Measurements from ENCODE around the gene HOXD10. TPM values are rescaled to one million over a fixed set of nuclear protein-coding genes. Genes with fewer than 3 reads are reported as not detected.
A peak's percentile ranks its signal among the peaks of the same experiment; 100 is the strongest.

Gene HOXD10
- polyA plus RNA-seq, 1 donor from 2014 or later = not detected

- peaks cover 97% of the 10 kb centered on the region for H3K27me3 ChIP-seq (ENCODE audit: insufficient read depth, low read depth, low read length)
- TF ChIP-seq REST (IDR thresholded peaks at IDR 0.05; ENCODE audit: borderline replicate concordance) (no peak), POLR2AphosphoS5 (IDR thresholded peaks at IDR 0.05) (peak; percentile 28), EZH2 (IDR thresholded peaks at IDR 0.05; ENCODE audit: borderline replicate concordance, insufficient read depth, low read length, poor library complexity, severe bottlenecking) (no peak), SMC3 (conservative IDR thresholded peaks at IDR 0.05; ENCODE audit: poor library complexity) (no peak)
- no peak overlapping the region for H3K4me3 ChIP-seq (ENCODE audit: low read length)
- no peaks in the 10 kb centered on the region for H3F3A ChIP-seq (ENCODE audit: insufficient read depth, low read length, poor library complexity, severe bottlenecking)
- no peaks in the 10 kb centered on the region for H3K79me2 ChIP-seq (replicated peaks; ENCODE audit: insufficient read depth, low read length)
- no peak overlapping the region for H2AFZ ChIP-seq (ENCODE audit: low read depth, low read length)
- no peaks in the 10 kb centered on the region for H3K9me3 ChIP-seq (ENCODE audit: low read length)
- no peaks in the 10 kb centered on the region for H4K20me1 ChIP-seq (ENCODE audit: insufficient read depth)
- no peak overlapping the region for H3K4me2 ChIP-seq (ENCODE audit: low read length)
- no peaks in the 10 kb centered on the region for H3K9me2 ChIP-seq (ENCODE audit: insufficient read depth, low read length)
- no peaks in the 10 kb centered on the region for H3K36me3 ChIP-seq (ENCODE audit: insufficient read depth, low read length)
- no peak overlapping the region for H3K27ac ChIP-seq (ENCODE audit: low read length)
- H3K9ac ChIP-seq (ENCODE audit: low read length) = no peak overlapping the region
Observed at GRCh38 chr2:176128172-176128981, 11.8 kb downstream of the HOXD10 start.

- H3K9me3 ChIP-seq (ENCODE audit: low read length) = no peaks in the 10 kb centered on the region
- peaks cover 97% of the 10 kb centered on the region for H3K27me3 ChIP-seq (ENCODE audit: insufficient read depth, low read depth, low read length)
- H3K27ac ChIP-seq (ENCODE audit: low read length) = no peak within 1 kb of the TSS
- no peak within 1 kb of the TSS for H3K4me2 ChIP-seq (ENCODE audit: low read length)
- H3K4me3 ChIP-seq (ENCODE audit: low read length) = peak within 1 kb of the TSS; percentile 58
- H3F3A ChIP-seq (ENCODE audit: insufficient read depth, low read length, poor library complexity, severe bottlenecking) = no peaks in the 10 kb centered on the region
- H2AFZ ChIP-seq (ENCODE audit: low read depth, low read length) = no peak within 1 kb of the TSS
- no peaks in the 10 kb centered on the region for H3K9me2 ChIP-seq (ENCODE audit: insufficient read depth, low read length)
- no peaks in the 10 kb centered on the region for H3K79me2 ChIP-seq (replicated peaks; ENCODE audit: insufficient read depth, low read length)
- no peaks in the 10 kb centered on the region for H3K36me3 ChIP-seq (ENCODE audit: insufficient read depth, low read length)
- TF ChIP-seq EP300 (conservative IDR thresholded peaks at IDR 0.05; ENCODE audit: poor library complexity, severe bottlenecking) (no peak), EZH2 (IDR thresholded peaks at IDR 0.05; ENCODE audit: borderline replicate concordance, insufficient read depth, low read length, poor library complexity, severe bottlenecking) (peak; percentile 40), CTCF (IDR thresholded peaks at IDR 0.05; ENCODE audit: poor library complexity, severe bottlenecking) (no peak), TAF1 (IDR thresholded peaks at IDR 0.05; ENCODE audit: low read depth) (no peak), POLR2AphosphoS5 (IDR thresholded peaks at IDR 0.05) (peak; percentile 7)
- H3K9ac ChIP-seq (ENCODE audit: low read length) = no peak within 1 kb of the TSS
- no peaks in the 10 kb centered on the region for H4K20me1 ChIP-seq (ENCODE audit: insufficient read depth)
Observed at GRCh38 chr2:176128982-176129796, 12.6 kb downstream of the HOXD10 start, which contains the start of gene HOXD8. Gene HOXD8 (plus strand): TSS chr2:176129705. CDS start chr2:176130367, 662 bp downstream.
